GM21717 (cell line): ENCODE measurements around the gene GALNTL6.
"Not testable (repeated sequence)": the region's sequence is repeated elsewhere in the genome, so short reads cannot be mapped to it uniquely, and the experiment has no call there.

ENCODE experiments used
- ATAC-seq: cut with Tn5 transposase; IDR thresholded peaks from one replicate; pipeline ENCODE4 v1.9.1; 2021; ENCODE audit warnings: mild to moderate bottlenecking, moderate library complexity; ENCODE audit not compliant: unreplicated experiment

GALNTL6 gene

DNA sequence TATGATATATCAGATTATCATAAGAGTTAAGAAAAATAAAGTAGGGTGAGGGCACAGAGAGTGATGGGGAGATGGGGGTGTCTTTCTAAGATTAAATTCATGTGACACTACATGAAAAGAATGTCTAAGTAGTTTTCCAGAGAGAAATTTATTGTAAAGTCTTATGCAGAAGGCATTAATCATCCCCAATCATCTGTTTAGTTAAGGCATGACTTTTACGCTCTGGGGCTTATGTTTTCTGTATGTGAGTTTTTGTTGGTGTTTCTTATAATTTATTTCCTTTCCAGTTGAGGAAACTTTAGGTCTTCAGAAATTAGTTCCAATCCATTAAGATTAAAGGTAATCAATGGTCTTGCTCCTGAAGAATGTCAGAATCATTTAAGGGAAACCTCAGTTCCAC is 972.4 kb downstream of the GALNTL6 start:
- ATAC-seq, result no peak

DNA sequence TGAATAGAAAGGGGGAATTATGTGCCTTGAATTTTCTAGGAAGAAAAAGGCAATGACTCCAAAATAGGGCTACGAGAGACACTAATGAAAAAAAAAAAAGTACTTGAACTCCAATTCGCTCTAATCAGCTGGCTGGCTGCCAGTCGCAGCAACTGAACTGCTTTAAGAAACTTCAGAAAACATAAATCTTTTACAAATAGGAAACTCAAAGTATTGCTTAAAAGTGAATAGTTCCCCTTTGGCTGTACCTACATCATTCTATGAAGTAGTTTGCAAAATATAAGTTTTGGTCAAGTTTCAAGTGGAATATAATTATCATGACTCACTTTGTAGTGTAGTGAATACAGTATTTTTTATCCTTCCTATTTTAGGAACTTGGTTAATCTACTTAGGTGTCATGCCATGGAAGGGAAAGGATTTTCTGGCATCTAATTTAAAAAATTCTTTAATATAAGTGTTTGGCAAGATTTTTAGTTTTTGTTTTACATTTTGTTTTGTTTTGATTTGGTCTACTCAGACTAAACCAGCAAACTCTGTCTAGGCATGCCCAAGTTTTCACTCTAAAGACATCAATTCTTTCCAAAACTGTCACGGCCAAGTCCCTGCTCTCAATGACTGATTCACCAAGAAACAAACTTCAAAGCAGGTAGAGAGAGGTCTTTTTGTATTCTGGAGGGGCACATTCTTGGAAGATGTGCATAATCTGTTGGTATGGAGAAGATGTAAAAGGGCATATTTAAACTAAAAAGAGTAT is 973.0 kb downstream of the GALNTL6 start:
- no peak for ATAC-seq

DNA sequence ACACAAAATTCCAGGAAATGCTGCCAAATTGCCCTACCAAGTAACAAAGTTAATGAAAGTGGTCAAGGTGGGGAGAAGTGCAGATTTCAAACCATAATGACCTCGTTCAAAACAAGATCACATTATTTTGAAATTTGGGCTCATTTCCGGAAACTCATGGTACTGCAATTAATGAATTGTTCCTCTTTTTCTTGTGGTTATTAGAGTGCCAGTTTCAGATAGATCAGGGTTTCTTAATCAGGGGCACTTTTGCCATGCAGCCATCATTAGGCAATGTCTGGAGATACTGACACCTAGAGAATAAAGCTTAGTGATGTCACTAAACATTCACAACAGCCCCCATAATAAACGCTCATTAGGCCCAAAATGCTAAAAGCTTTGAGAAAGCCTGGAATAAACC is 973.9 kb downstream of the GALNTL6 start:
- no peak for ATAC-seq

DNA sequence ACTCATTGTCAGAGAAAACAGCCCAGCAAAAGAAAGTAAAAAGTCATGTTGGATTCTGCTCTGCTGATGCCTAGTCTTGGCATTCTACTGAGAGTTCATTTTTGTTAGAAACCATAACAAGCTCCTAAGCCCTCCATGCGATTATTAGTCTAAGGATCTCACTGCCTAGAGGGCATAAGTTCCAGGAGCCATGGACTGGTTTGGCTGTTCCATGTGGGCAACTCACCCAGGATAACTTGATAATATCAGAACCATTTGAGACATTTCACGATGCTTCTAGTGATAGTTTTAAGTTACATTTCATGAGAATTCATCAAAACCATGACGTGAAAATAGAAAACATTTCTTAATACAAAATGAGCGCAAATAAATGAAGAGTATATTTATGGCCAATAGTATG is 978.6 kb downstream of the GALNTL6 start:
- no peak for ATAC-seq

DNA sequence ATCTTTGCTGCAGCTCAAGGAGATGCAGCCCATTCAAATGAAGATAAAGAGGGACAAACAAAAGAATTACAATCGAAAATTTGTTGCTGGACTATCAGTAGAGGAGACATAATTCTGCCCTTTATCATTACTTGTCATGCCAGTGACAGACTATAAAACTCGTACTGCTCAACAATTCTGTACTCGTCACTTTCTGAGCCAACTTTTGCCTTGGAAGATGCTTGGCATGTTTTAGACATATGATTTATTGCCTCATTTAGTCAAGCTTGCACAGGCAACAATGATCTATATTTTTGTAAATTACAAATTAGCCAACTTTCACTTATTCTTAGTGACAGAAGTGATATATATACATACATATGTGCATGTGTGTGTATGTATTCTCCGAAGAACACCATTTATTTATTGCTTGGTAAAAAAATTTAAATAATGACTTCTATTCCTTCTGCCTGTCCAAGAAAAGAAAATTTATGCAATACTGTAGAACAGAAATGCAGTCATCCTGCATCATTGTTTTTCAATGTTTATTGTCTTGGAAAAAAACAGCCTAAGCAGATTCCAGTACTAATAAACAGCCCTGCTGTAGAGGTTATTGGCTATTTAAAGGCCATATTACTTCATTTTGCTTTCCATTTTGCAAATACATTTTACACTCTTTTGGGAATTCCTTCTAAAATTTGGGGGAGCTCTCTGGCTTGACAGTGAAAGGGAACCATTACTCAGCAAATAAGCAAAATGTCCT is 980.5 kb downstream of the GALNTL6 start:
- ATAC-seq, result no peak

DNA sequence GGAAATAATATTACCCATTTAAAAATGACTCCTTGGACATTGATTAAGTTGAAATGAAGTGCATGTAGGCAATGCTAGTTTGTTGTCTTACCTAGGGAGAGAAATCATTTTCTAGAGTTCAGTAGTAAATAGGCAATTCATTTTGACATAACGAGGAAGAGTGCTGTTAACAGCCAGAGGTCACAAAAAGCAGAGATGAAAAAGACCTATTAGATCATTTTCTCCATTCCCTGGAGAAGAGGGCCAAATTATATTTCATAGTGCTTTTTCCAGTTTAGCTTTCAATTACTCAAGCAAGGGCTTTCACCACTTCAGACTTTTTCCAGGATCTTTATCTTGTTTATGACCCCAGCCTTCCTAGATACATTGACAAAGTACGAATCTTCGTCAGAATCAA is 981.1 kb downstream of the GALNTL6 start:
- ATAC-seq, result no peak

DNA sequence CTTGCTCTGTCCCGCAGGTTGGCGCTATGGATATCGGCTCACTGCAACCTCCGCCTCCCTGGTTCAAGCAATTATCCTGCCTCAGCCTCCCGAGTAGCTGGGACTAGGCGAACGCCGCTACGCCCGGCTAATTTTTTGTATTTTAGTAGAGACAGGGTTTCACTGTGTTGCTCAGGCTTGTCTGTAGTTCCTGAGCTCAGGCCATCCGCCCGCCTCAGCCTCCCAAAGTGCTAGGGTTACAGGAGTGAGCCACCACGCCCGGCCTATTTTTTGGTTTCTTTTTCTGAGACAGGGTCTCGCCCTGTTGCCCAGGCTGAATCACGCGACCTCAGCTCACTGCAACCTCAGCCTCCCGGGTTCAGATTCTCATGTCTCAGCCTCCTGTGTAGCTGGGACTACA is 984.1 kb downstream of the GALNTL6 start:
- ATAC-seq, result not testable (repeated sequence)

DNA sequence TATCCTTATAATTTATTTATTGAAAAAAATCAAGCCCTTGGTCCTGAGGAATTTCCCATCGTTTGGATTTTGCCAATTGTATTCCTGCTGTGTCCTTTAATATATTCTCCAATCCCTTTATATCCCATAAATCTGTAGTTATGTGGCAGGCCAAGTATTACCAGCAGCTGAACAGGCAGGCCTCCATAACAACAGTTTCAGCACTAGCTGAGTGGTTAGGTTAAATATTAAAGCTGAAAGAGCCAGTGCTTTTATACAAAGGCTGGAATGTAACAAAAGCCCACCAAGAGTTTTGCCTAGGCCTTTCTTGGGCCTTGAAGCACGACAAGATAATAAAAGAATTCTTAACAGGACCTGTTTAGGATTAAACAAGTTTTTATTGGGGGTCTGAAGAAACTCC is 988.8 kb downstream of the GALNTL6 start:
- ATAC-seq, result no peak

DNA sequence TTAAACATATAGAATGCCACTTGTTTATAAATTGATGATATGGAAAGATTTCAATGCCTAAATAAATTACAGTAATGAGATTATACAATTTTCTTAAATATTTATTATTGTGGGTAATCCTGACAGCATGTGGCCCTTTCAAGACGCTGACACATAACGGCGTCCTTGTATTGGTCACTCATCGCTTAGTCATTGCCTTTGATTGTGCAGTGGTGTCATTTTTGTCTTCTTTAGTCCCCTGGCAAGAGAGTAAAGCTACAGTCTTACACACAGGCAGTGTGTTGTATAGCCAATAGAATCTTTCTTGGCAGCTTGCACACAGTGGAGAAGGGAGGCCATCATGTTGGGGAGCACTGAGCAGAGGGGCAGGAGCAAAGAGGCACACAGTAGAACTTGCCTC is 993.6 kb downstream of the GALNTL6 start:
- no peak for ATAC-seq

DNA sequence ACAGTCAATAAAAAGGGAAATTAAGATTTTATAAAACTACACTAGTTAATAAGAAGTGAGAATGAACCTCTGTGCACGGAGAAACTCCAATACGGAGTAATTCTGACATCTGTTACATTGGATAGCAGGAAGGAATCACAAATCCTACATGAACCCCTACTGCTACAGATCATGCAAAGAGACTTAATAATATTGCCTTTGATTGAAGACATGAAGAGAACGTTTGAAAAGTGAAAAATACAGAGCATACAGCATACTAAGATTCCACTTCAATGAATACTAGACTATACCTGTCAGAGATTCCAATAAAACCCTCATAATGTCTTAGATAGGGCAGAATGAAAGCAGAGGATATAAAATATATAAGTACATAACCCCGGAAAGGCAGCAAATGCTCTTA is 995.0 kb downstream of the GALNTL6 start:
- ATAC-seq, result no peak

DNA sequence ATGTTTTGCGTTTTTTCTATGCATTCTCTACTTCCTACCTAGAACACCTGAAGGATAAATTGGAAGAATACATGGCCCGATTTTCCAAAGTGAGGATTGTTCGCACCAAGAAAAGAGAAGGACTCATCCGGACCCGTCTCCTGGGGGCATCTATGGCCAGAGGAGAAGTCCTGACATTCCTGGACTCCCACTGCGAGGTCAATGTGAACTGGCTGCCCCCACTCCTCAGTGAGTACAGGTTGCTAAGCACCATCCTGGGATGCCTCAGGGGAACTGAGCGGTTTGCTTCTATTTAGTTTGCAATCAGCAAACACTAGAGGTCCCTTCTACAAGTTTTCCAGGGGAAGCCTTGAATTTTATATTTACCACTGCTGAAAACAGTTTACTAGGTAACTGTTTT is 996.1 kb downstream of the GALNTL6 start:
- ATAC-seq, result no peak

DNA sequence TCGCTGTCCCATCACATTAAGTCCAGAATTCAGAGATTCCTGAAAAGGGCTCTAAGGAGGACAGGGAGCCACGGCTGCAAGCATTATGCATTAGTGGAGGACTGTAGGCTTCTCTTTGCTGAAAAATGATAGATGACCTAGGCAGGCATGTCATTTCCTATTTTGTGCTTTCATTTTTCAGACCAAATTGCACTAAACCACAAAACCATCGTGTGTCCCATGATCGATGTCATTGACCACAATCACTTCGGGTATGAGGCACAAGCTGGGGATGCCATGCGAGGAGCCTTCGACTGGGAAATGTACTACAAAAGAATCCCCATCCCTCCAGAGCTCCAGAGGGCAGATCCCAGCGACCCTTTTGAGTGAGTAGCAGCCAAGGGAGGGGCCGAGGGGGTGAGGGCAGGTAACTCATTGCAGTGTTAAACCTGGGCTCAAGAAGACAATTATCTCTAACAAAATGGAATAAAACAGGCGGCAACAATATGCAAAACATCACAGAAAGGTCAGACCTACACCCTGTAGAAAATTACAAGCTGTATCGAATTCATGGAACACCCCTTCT is 1000.2 kb downstream of the GALNTL6 start:
- peak; percentile 88 for ATAC-seq

DNA sequence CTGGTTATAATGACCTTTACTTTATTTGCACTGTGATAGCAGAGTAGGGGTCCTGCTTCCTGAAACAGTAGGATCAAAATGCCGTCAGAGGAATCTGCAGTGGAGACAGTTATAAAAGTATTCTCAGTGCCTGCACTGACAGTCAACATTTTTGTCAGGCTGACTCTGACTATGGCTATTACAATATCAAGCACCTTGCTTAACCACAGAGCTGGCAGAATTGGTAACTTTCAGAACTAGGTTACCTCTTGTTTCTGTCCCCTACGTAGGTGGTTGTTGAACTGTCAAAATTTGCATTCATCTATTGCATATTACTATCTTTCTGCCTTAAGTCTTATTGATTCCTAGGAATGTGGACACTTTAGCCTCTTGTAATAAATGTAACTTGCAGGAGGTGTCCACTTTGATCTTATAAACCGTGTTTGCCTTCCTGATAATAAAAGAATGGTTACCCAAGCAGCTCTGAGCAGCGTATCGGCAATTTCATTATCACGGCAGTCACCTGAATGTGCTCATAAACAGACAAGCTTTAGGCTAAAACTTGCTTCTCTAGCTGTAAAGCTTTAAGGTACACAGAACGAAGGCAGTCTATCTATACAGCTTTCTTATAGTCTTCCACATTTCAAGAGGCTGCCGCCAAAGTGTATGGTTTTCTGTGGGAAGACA is 1002.4 kb downstream of the GALNTL6 start:
- ATAC-seq, result no peak

DNA sequence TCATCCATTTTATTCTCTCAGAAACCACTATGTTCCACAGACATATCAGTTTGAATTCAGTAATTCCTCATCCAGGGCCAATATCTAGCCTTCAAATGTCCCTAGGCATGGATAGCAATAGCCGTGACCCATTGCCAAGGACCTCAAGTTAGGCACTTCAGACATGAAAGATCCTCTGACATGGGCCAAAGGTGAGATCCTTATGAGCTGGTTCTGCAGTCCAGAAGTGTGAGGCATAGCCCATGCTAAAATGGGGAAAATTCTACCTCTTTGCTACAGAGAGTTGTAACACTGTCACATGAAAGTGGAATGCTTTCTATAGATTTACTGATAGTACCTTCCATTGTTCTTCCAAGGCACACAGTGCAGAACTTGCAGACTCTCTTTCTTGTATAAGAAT is 1005.7 kb downstream of the GALNTL6 start:
- no peak for ATAC-seq

DNA sequence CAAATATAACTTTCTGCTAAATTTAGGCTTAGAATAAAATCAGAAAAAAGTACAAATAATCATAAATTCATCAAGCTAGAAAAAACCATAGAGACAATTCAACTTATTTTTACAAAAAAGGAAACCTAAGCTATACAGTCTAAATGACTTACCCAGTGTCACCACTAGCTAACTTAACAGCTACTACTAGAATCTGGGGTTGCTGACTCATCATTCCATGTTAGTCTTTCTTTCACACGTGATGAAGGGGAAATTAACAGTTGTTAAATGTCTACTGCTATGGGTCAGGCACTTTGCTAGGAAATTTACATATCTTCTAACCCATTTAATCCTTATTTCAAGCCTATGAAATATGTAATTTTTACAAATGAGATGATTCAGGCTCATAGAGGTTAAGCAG is 1006.1 kb downstream of the GALNTL6 start:
- no peak for ATAC-seq

DNA sequence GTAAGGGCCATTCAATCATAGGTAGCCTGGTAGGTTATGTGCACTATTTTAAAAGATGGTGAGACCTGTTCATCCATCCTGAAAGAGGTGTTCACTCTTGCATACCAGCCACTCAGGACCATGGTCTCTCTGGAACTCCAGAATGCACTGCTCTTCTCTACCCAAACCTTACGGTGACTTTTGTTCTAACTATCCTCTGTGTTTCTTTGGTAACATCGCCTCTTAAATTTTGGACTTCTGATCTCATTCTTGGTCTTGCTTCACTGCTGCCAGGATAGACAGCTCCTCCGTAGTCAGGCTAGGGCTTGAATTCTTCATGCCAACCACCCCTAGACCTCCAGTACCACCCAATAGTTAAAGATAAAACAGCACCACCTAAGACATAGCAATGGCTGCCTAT is 1009.1 kb downstream of the GALNTL6 start:
- ATAC-seq, result no peak

DNA sequence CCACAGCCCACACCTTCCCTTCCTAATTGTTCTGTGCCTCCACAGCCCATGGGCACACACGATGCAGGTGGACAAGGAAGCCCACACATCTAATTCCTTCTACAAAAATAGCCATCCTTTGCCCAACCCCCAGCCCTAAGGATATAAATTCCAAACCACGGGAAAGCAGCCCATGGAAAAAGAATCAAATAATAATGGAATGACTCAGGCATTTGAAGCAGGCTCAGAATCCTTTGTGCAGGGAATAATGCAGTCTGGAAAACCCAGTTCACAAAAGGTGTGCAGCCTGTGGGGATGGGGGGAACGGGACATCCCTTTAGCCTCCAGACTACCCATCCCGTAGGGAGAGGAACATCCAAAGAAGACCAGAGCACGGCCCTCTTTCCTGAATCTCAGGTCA is 1013.1 kb downstream of the GALNTL6 start:
- no peak for ATAC-seq

DNA sequence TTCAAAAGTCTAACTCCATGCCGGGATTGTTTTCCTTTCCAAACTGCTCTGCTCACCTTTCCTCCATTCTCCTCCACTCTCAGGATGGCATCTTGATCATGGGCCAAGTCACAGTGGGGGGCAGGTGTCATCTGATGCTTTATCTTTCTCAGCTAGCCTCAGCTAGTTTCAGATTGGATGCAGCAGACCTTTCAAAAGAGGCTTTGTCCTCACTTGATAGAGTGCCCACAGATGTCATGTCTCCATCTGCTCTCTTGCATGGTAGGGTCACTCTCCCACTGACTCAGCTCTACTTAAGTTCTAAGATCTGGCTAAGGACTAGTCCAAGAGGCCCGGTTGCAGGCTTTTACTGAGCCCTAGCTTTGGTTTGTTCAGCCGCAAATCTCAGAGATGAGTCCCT is 1013.7 kb downstream of the GALNTL6 start:
- ATAC-seq, result no peak

DNA sequence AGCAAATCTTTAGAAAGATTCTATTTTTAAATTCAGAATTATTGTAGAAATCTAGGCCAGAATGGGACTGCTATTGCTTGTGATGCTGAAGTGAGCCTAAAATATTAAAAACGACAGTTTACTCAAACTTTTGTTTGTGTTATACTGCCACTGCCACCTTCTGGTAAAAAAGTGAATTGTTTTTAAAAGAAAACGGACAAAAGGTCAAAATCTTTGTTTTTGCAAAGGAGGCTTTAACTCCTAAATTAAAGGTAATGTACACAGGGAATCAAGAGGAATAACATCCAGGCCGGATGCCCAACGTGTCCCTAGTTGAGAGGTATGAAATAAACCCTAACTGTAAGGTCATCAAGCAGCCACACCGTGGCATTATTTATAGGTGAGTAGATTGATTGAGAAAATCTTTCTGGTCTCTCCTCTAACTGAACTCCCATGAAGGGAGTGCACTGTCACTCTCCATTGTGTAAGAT is 1017.1 kb downstream of the GALNTL6 start:
- ATAC-seq, result no peak

DNA sequence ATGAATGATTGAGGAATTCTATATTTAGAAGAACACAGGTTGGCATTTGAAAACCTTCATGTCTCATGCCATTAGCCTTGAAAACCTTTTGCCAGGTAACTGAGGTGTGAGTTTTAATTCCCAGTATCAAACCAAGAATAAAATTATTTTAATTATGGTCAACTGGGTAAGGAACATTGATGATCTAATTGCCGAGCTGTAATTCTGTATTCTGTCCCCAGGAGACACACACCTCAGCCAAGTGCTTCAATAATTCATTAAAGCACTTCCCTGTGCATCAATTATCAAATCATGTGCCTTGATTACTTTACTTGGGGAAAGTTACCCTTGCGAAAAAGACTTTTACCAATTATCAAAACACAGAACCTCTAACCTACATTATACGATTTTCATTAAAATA is 1023.5 kb downstream of the GALNTL6 start:
- no peak for ATAC-seq

DNA sequence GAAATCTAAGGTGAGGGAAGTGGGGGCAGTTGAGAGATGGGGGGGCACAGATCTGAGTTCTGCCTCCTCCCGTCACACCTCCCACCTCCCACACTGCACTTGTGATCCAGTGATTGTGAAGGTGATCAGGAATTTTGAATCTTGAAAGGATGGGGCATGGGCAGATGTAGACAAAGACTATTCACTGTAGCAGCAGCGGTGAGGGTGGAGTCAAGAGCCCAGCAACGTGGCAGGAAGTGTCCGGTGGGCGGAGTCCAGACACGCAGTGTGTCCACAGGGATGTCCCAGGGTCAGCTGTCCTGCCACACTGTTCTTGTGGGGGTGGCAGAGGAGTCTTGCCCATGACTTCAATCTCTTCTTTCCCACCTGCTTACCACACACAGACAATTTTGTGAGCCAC is 1024.9 kb downstream of the GALNTL6 start:
- no peak for ATAC-seq

DNA sequence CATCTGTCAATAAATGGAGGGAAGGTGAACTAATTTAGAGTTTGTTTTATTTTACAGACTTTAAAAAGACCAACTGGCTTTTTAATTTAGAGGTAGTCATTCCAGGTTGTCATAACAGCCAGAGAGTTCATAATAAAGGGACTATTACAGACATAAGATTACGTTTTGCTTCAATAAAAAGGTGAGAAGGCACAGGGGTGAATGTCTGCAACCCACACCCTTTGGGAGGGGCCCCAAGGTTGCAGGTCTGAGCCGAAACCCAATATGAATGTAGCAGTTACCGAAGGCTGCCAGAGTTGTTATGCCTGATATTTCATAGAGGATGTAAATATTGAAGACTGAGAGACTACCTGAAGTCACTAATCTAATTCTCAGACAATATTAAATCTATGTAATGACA is 1025.7 kb downstream of the GALNTL6 start:
- ATAC-seq, result no peak
